SK-N-SH (cell line): Measurements from ENCODE around the gene FAM229A. TPM values are rescaled to one million over a fixed set of nuclear protein-coding genes. Genes with fewer than 3 reads are reported as not detected.
A peak's percentile ranks its signal among the peaks of the same experiment; 100 is the strongest.

ENCODE experiments used
- CTCF ChIA-PET: fragments of 300-600, 350-600 bp; formaldehyde crosslinking; extraction: SDS; loops from one replicate; lab custom pipeline; 2021; lab: Yijun Ruan, JAX
- POLR2A ChIA-PET: fragments of 350-600 bp; sonication (Branson Sonifier 250); formaldehyde crosslinking; extraction: SDS; loops from one replicate; lab custom pipeline; 2020; ENCODE audit warnings: antibody characterized with exemption, inconsistent platforms; lab: Yijun Ruan, JAX
- DNase-seq: peaks from one replicate; pipeline ENCODE4 v3.0.0; 2012
- H2AFZ ChIP-seq: fragments of 200-600 bp; sonication (generic); 2 replicates; pipeline ENCODE4 v1.8.1; 2016; ENCODE audit warnings: antibody characterized with exemption, mild to moderate bottlenecking, low read depth
- H3F3A ChIP-seq: fragments of 200-600 bp; sonication (generic); replicated peaks from 2 replicates; pipeline ENCODE3; 2016; ENCODE audit warnings: antibody characterized with exemption, mild to moderate bottlenecking; ENCODE audit not compliant: insufficient read depth
- H3K27ac ChIP-seq, 2 experiments: fragments of 200-500 bp in 1 of 2; fragments of 200-600 bp in 1 of 2; sonication (Bioruptor generic) in 1 of 2; sonication (generic), shearing (Covaris generic) in 1 of 2; 2 replicates each; pipeline versions ENCODE4 v1.5.1 to v1.6.1; 2014 to 2016; ENCODE audit warnings: low read depth in 2 of 2, inconsistent platforms in 1 of 2, low read length in 1 of 2, mild to moderate bottlenecking in 1 of 2, mixed read lengths in 1 of 2
- H3K27me3 ChIP-seq: fragments of 200-600 bp; sonication (generic), shearing (Covaris generic); 2 replicates; pipeline ENCODE4 v1.6.1; 2016; ENCODE audit warnings: mixed run types; ENCODE audit not compliant: insufficient read depth
- H3K36me3 ChIP-seq, 2 experiments: fragments of 200-500 bp in 1 of 2; fragments of 200-600 bp in 1 of 2; sonication (Bioruptor generic) in 1 of 2; sonication (generic) in 1 of 2; replicated peaks in 1 of 2; 2 replicates each; pipeline versions ENCODE3 to v1.5.1; 2014 to 2016; ENCODE audit warnings: low read length in 1 of 2, mild to moderate bottlenecking in 1 of 2; ENCODE audit not compliant: insufficient read depth in 2 of 2, control insufficient read depth in 1 of 2
- H3K4me1 ChIP-seq, 2 experiments: fragments of 200-500 bp in 1 of 2; fragments of 200-600 bp in 1 of 2; sonication (Bioruptor generic) in 1 of 2; sonication (generic), shearing (Covaris generic) in 1 of 2; 2 replicates each; pipeline versions ENCODE4 v1.5.1 to v1.6.1; 2014 to 2016; ENCODE audit warnings: low read depth in 1 of 2, low read length in 1 of 2, mixed run types in 1 of 2; ENCODE audit not compliant: insufficient read depth in 2 of 2, control insufficient read depth in 1 of 2
- H3K4me2 ChIP-seq: fragments of 200-600 bp; sonication (generic), shearing (Covaris generic); 2 replicates; pipeline ENCODE4 v1.6.1; 2017; ENCODE audit warnings: mixed run types
- H3K4me3 ChIP-seq, 2 experiments: fragments of 200-500 bp in 1 of 2; fragments of 200-600 bp in 1 of 2; sonication (Bioruptor generic) in 1 of 2; sonication (generic), shearing (Covaris generic) in 1 of 2; 2 replicates each; pipeline versions ENCODE4 v1.5.1 to v1.8.1; 2014 to 2016; ENCODE audit warnings: low read depth in 2 of 2, inconsistent platforms in 1 of 2, low read length in 1 of 2, mild to moderate bottlenecking in 1 of 2, mixed read lengths in 1 of 2, moderate library complexity in 1 of 2
- H3K79me2 ChIP-seq: fragments of 200-600 bp; sonication (generic); 2 replicates; pipeline ENCODE4 v1.8.1; 2017; ENCODE audit warnings: mild to moderate bottlenecking; ENCODE audit not compliant: insufficient read depth
- H3K9ac ChIP-seq: fragments of 200-600 bp; sonication (generic); 2 replicates; pipeline ENCODE4 v1.6.1; 2017; ENCODE audit warnings: mixed run types
- H3K9me2 ChIP-seq: fragments of 200-600 bp; sonication (generic); 2 replicates; pipeline ENCODE4 v1.6.1; 2017; ENCODE audit warnings: mixed run types
- H3K9me3 ChIP-seq: fragments of 200-600 bp; sonication (generic); 2 replicates; pipeline ENCODE4 v1.6.1; 2017; ENCODE audit warnings: mixed run types, mild to moderate bottlenecking, moderate library complexity
- H4K20me1 ChIP-seq: fragments of 200-600 bp; sonication (generic); 2 replicates; pipeline ENCODE4 v1.6.1; 2017; ENCODE audit warnings: mild to moderate bottlenecking, mixed run types; ENCODE audit not compliant: insufficient read depth
- CHD2 ChIP-seq: fragments of 150-350 bp; IDR thresholded peaks from 2 replicates; pipeline ENCODE4 v1.6.1; 2018; ENCODE audit warnings: low read length; ENCODE audit not compliant: partially characterized antibody
- CTCF ChIP-seq: fragments of 200-600 bp; sonication (generic); IDR thresholded peaks from 2 replicates; pipeline ENCODE4 v1.6.1; 2017; ENCODE audit warnings: antibody characterized with exemption, mild to moderate bottlenecking, moderate library complexity
- FOSL2 ChIP-seq: IDR thresholded peaks from 2 replicates; pipeline ENCODE4 v1.4.0; 2012; ENCODE audit warnings: low read depth, mild to moderate bottlenecking, moderate library complexity, borderline replicate concordance
- FOXJ3 ChIP-seq: sonication (generic); formaldehyde crosslinking; IDR thresholded peaks from 2 replicates; pipeline ENCODE4 v1.5.1; 2020; ENCODE audit warnings: mild to moderate bottlenecking, missing genetic modification reagents
- FOXM1 ChIP-seq: IDR thresholded peaks from 2 replicates; pipeline ENCODE4 v1.4.0; 2012; ENCODE audit warnings: low read depth, mild to moderate bottlenecking
- GATA2 ChIP-seq: sonication (generic); formaldehyde crosslinking; IDR thresholded peaks from 2 replicates; pipeline ENCODE4 v1.5.0; 2020; ENCODE audit warnings: mild to moderate bottlenecking, missing genetic modification reagents
- MXI1 ChIP-seq: IDR thresholded peaks from 2 replicates; pipeline ENCODE4 v1.6.1; 2012; ENCODE audit warnings: mild to moderate bottlenecking, low read depth, low read length, improper control_type of control experiment
- NFIC ChIP-seq: IDR thresholded peaks from 2 replicates; pipeline ENCODE4 v1.4.0; 2012; ENCODE audit warnings: borderline replicate concordance
- PBX3 ChIP-seq: IDR thresholded peaks from 2 replicates; pipeline ENCODE4; 2012
- RAD21 ChIP-seq: IDR thresholded peaks from 2 replicates; pipeline ENCODE4 v1.6.1; 2012; ENCODE audit warnings: mild to moderate bottlenecking, low read length
- TAF1 ChIP-seq: IDR thresholded peaks from 2 replicates; pipeline ENCODE4 v1.6.1; 2012; ENCODE audit warnings: low read depth, mild to moderate bottlenecking, low read length, moderate library complexity, borderline replicate concordance
- TCF12 ChIP-seq: IDR thresholded peaks from 2 replicates; pipeline ENCODE4 v1.4.0; 2012
- TEAD4 ChIP-seq: IDR thresholded peaks from 2 replicates; pipeline ENCODE4 v1.4.0; 2012; ENCODE audit warnings: mild to moderate bottlenecking, borderline replicate concordance; ENCODE audit not compliant: insufficient read depth
- USF2 ChIP-seq: fragments of 150-350 bp; IDR thresholded peaks from 2 replicates; pipeline ENCODE4 v1.6.1; 2017; ENCODE audit warnings: antibody characterized with exemption, low read length, low read depth, borderline replicate concordance
- ZBTB33 ChIP-seq: IDR thresholded peaks from 2 replicates; pipeline ENCODE4 v1.4.0; 2012; ENCODE audit warnings: low read depth, borderline replicate concordance
- WGBS: methylation state at CpG from one replicate; pipeline ENCODE4 v1.1.6; 2017; ENCODE audit warnings: low lambda C conversion rate; 5-methylcytosine and 5-hydroxymethylcytosine counted together
- polyA plus RNA-seq, 3 experiments: library from polyadenylated mRNA; depleted of rRNA; stranded (reverse); fragments of >200 nt; gene quantifications; 2 replicates each; pipeline ENCODE4 v1.2.3, GENCODE V29; 2012

The FAM229A gene
- polyA plus RNA-seq, 1 of the 3 experiments (the other 2 are of a cell fraction): 8.0 TPM

- TF ChIP-seq CTCF: no peak
- no peak for TF ChIP-seq TEAD4
- TF ChIP-seq PBX3: no peak
- no peak for TF ChIP-seq USF2
- TF ChIP-seq MXI1: no peak
Measured at GRCh38 chr1:32352831-32353383, 9.4 kb downstream of the FAM229A start (continued).

- ChIA-PET CTCF (interaction anchor here (0.8 to 3.4 kb wide), 6 partner anchors 16 to 136 kb away, joined by 4 to 24 read pairs (median 4); partner anchors contain the start of gene MARCKSL1), POLR2A (interaction anchor here (0.6 to 3.5 kb wide), 5 partner anchors 15 to 115 kb away, joined by 3 to 24 read pairs (median 5); partner anchors contain the start of gene MARCKSL1)
- H3F3A ChIP-seq: peaks cover 3% of the 10 kb centered on the region
- H3K4me3 ChIP-seq: peak overlapping the region; percentile 62 to 84
- no peaks in the 10 kb centered on the region for H3K36me3 ChIP-seq
- H3K27ac ChIP-seq: peak overlapping the region; percentile 78 to 79
- peaks cover 4 to 9% of the 10 kb centered on the region in 2 experiments; a peak in 2 of 4 replicates for H3K4me1 ChIP-seq
- 92% methylated on average over 3 of the region's 8 CpGs for WGBS
- peak overlapping the region; percentile 87 for H3K9ac ChIP-seq
- no peak for TF ChIP-seq PBX3
- no peak for TF ChIP-seq TAF1
- no peak for TF ChIP-seq RAD21
- TF ChIP-seq ZBTB33: no peak
- TF ChIP-seq CHD2: no peak
- no peak for TF ChIP-seq FOXJ3
- TF ChIP-seq TEAD4: no peak
- TF ChIP-seq GATA2 (CRISPR knock-in tag): no peak
- TF ChIP-seq FOXM1: no peak
- no peak for TF ChIP-seq FOSL2
- no peak for TF ChIP-seq TCF12
- no peak; the same call in 1 of the 2 replicates for TF ChIP-seq CTCF
- TF ChIP-seq NFIC: no peak
- DNase-seq: no peak
- no peaks in the 10 kb centered on the region for H3K27me3 ChIP-seq
- no peaks in the 10 kb centered on the region for H4K20me1 ChIP-seq
- H3K9me2 ChIP-seq: no peaks in the 10 kb centered on the region
- peak overlapping the region; percentile 89; the same call in 1 of the 2 replicates for H2AFZ ChIP-seq
- H3K79me2 ChIP-seq: peaks cover 8% of the 10 kb centered on the region; the same call in 1 of the 2 replicates
- H3K4me2 ChIP-seq: peak overlapping the region; percentile 96
- no peaks in the 10 kb centered on the region for H3K9me3 ChIP-seq
Measured at GRCh38 chr1:32352239-32352745, 10.0 kb downstream of the FAM229A start.
